ENCODE data around the gene NEAT1. TPM values are rescaled to one million over a fixed set of nuclear protein-coding genes. Genes with fewer than 3 reads are reported as not detected.

The NEAT1 gene
- total RNA-seq, 4 donors from 2014 or later, result 370 to 782 (median 680) TPM

- in situ Hi-C loops (cut with MboI; ENCODE audit: low pct_ligation_motif_present in 1 of 4, low pct_unique_long_range_greater_than_20kb in 1 of 4, low sequenced_read_pairs in 3 of 4), result loop anchor here in 2 of 4 donors (5.0 to 10.0 kb wide), 3 partner anchors 52 to 95 kb away; no protein-coding TSS in a partner anchor
- peak; percentile 49 for DNase-seq
These were observed 5.5 kb upstream of the NEAT1 start for GRCh38 chr11:65416841-65417701.

GRCh38 chr11:65417702-65418430, 4.7 kb upstream of the NEAT1 start:
- in situ Hi-C loops (cut with MboI; ENCODE audit: low pct_ligation_motif_present in 1 of 4, low pct_unique_long_range_greater_than_20kb in 1 of 4, low sequenced_read_pairs in 3 of 4), result loop anchor here in 2 of 4 donors (5.0 to 10.0 kb wide), 3 partner anchors 53 to 94 kb away; no protein-coding TSS in a partner anchor

More at GRCh38 chr11:65416841-65417701, 5.5 kb upstream of the NEAT1 start:
- Histone ChIP-seq H3K27ac (peak overlapping the region; percentile 100), H3K4me1 (peaks cover 39 to 63% (median 59%) of the 10 kb centered on the region in 4 donors), H3K4me3 (peak overlapping the region in 3 of 4 donors; percentile 9 to 81 (median 36)), H3K36me3 (peaks cover 0 to 2% (median 0%) of the 10 kb centered on the region in 4 donors), H3K27me3 (no peaks in the 10 kb centered on the region), H3K9me3 (no peaks in the 10 kb centered on the region)
- 35 to 100% methylated on average over 1 to 14 of the region's 14 CpGs for WGBS, 2 donors (ENCODE audit: low coverage in 1 of 2)
- TF ChIP-seq EP300 (IDR thresholded peaks at IDR 0.05; ENCODE audit: low read depth), result no peak
- no peak for TF ChIP-seq POLR2A (IDR thresholded peaks at IDR 0.05)
- no peak for TF ChIP-seq POLR2AphosphoS5 (IDR thresholded peaks at IDR 0.05)
- no peak for TF ChIP-seq CTCF (IDR thresholded peaks at IDR 0.05)
- intact Hi-C loops (cut with DNase I; ENCODE audit: low total_unique reads), result loop anchor here (2.0 kb wide), 1 partner anchor 94 kb away; no protein-coding TSS in a partner anchor

GRCh38 chr11:65418431-65418680, 4.2 kb upstream of the NEAT1 start:
- Histone ChIP-seq H3K27ac (peak overlapping the region; percentile 100), H3K4me3 (peak overlapping the region in 3 of 4 donors; percentile 1 to 81 (median 36)), H3K9me3 (no peaks in the 10 kb centered on the region), H3K27me3 (no peaks in the 10 kb centered on the region), H3K4me1 (peaks cover 39 to 63% (median 59%) of the 10 kb centered on the region in 4 donors), H3K36me3 (no peaks in the 10 kb centered on the region)
- in situ Hi-C loops (cut with MboI; ENCODE audit: low pct_ligation_motif_present in 1 of 4, low pct_unique_long_range_greater_than_20kb in 1 of 4, low sequenced_read_pairs in 3 of 4) (loop anchor here in 2 of 4 donors (5.0 to 10.0 kb wide), 3 partner anchors 54 to 94 kb away; no protein-coding TSS in a partner anchor), intact Hi-C loops (cut with DNase I; ENCODE audit: low total_unique reads) (loop anchor here (2.0 kb wide), 1 partner anchor 36 kb away; the partner anchor contains the start of gene SLC25A45)
- no peak for DNase-seq
- WGBS, 2 donors (ENCODE audit: low coverage in 1 of 2), result 5 to 8% methylated on average over 2 to 4 of the region's 4 CpGs
- no peak for TF ChIP-seq POLR2A (IDR thresholded peaks at IDR 0.05)
- no peak for TF ChIP-seq EP300 (IDR thresholded peaks at IDR 0.05; ENCODE audit: low read depth)
- no peak for TF ChIP-seq POLR2AphosphoS5 (IDR thresholded peaks at IDR 0.05)
- TF ChIP-seq CTCF (IDR thresholded peaks at IDR 0.05), result no peak

More at GRCh38 chr11:65417702-65418430, 4.7 kb upstream of the NEAT1 start:
- TF ChIP-seq EP300 (IDR thresholded peaks at IDR 0.05; ENCODE audit: low read depth), result no peak
- no peak for TF ChIP-seq CTCF (IDR thresholded peaks at IDR 0.05)
- peak; percentile 47 for TF ChIP-seq POLR2A (IDR thresholded peaks at IDR 0.05)
- TF ChIP-seq POLR2AphosphoS5 (IDR thresholded peaks at IDR 0.05), result peak in 2 of 3 donors; percentile 36 to 53
- 31% methylated on average over 19 of the region's 19 CpGs; no CpG with 5 or more reads in 1 of the 2 donors for WGBS, 2 donors (ENCODE audit: low coverage in 1 of 2)
- peak; percentile 63 for DNase-seq
- peaks cover 39 to 63% (median 59%) of the 10 kb centered on the region in 4 donors for H3K4me1 ChIP-seq
- peak overlapping the region in 3 of 4 donors; percentile 1 to 81 (median 36) for H3K4me3 ChIP-seq
- no peaks in the 10 kb centered on the region for H3K27me3 ChIP-seq
- intact Hi-C loops (cut with DNase I; ENCODE audit: low total_unique reads), result loop anchor here (2.0 kb wide), 2 partner anchors 35 to 93 kb away; partner anchors contain the start of gene SLC25A45
- peak overlapping the region; percentile 100 for H3K27ac ChIP-seq
- H3K9me3 ChIP-seq, result no peaks in the 10 kb centered on the region
- no peaks in the 10 kb centered on the region for H3K36me3 ChIP-seq
